ENCODE data around the gene OR2V1. TPM values are rescaled to one million over a fixed set of nuclear protein-coding genes. Genes with fewer than 3 reads are reported as not detected.

OR2V1 gene
- total and polyA plus RNA-seq, 2 of the 13 experiments (the other 11 are each of a cell fraction or from before 2014, with no cell fraction given) = not detected

DNA sequence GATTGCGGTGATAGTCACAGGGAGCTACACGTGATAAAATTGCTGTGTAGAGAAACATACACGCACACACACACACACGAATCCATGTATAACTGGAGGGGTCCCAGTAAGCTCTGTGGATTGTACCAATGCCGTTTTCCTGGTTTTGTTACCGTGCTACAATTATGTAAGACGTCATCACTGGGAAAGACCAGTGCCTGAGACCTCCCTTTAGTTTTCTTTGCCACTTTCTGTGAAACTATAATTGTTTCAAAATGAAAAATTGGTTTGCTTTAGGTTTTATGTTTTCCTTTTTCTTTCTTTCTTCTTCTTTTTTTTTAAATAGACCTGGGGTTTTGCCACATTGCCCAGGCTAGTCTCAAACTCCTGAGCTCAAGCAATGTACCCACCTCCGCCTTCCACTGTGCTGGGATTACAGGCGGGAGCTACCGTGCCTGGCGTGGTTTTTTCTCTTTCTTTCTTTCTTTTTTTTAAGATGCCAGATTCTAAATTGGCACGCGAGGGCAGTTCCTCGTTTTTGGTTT lies 37.7 kb upstream of the OR2V1 start:
- Histone ChIP-seq H3K27me3 (ENCODE audit: control insufficient read depth in 1 of 2, insufficient read depth in 2 of 2, low read length in 2 of 2) (peaks cover 0 to 12% of the 10 kb centered on the region in 2 experiments; a peak in 1 of 5 replicates), H3K4me2 (ENCODE audit: low read depth, low read length) (peak overlapping the region; percentile 96), H3K27ac (ENCODE audit: extremely low read length, insufficient read depth, low read length) (no peak overlapping the region), H3K9ac (ENCODE audit: insufficient read depth, low read depth, low read length) (no peak overlapping the region), H3K4me3 (replicated peaks in 1 of 3; ENCODE audit: insufficient read depth in 1 of 3, low read depth in 2 of 3, low read length in 3 of 3) (peak overlapping the region; percentile 30 to 50 (median 38); a peak in 3 of 6 replicates), H2AFZ (ENCODE audit: low read length) (no peak overlapping the region), H3K4me1 (ENCODE audit: insufficient read depth, low read length) (peaks cover 51% of the 10 kb centered on the region), H3K79me2 (ENCODE audit: insufficient read depth, low read length) (no peaks in the 10 kb centered on the region), H4K20me1 (ENCODE audit: insufficient read depth, low read length) (no peaks in the 10 kb centered on the region), H3K9me3 (ENCODE audit: low read length) (no peaks in the 10 kb centered on the region), H3K36me3 (replicated peaks in 1 of 2; ENCODE audit: control insufficient read depth in 1 of 2, insufficient read depth in 2 of 2, low read length in 2 of 2) (no peaks in the 10 kb centered on the region)
- ChIA-PET CTCF (ENCODE audit: low intra/inter-chr PET ratio, low total read pairs) (no interaction called here), POLR2A (no interaction called here)
- ATAC-seq (no peak), FAIRE-seq (no peak), DNase-seq (ENCODE audit: low spot score) (no peak)
- BruUV-seq (replicated peaks) = no TSS peak
- intact Hi-C loops (cut with micrococcal nuclease; ENCODE audit: unreplicated experiment) (no loop called here), in situ Hi-C loops (cut with HindIII; ENCODE audit: extremely low pct_ligation_motif_present, low pct_unique_long_range_greater_than_20kb) (no loop called here)
- WGBS (ENCODE audit: low lambda C conversion rate) = 45% methylated on average over 10 of the region's 14 CpGs
- TF ChIP-seq SMAD9 (CRISPR knock-in tag; IDR thresholded peaks at IDR 0.05) = no peak
- TF ChIP-seq CEBPB (IDR thresholded peaks at IDR 0.05; ENCODE audit: borderline replicate concordance, low read depth, low read length) = no peak
- TF ChIP-seq, protein P1, sequence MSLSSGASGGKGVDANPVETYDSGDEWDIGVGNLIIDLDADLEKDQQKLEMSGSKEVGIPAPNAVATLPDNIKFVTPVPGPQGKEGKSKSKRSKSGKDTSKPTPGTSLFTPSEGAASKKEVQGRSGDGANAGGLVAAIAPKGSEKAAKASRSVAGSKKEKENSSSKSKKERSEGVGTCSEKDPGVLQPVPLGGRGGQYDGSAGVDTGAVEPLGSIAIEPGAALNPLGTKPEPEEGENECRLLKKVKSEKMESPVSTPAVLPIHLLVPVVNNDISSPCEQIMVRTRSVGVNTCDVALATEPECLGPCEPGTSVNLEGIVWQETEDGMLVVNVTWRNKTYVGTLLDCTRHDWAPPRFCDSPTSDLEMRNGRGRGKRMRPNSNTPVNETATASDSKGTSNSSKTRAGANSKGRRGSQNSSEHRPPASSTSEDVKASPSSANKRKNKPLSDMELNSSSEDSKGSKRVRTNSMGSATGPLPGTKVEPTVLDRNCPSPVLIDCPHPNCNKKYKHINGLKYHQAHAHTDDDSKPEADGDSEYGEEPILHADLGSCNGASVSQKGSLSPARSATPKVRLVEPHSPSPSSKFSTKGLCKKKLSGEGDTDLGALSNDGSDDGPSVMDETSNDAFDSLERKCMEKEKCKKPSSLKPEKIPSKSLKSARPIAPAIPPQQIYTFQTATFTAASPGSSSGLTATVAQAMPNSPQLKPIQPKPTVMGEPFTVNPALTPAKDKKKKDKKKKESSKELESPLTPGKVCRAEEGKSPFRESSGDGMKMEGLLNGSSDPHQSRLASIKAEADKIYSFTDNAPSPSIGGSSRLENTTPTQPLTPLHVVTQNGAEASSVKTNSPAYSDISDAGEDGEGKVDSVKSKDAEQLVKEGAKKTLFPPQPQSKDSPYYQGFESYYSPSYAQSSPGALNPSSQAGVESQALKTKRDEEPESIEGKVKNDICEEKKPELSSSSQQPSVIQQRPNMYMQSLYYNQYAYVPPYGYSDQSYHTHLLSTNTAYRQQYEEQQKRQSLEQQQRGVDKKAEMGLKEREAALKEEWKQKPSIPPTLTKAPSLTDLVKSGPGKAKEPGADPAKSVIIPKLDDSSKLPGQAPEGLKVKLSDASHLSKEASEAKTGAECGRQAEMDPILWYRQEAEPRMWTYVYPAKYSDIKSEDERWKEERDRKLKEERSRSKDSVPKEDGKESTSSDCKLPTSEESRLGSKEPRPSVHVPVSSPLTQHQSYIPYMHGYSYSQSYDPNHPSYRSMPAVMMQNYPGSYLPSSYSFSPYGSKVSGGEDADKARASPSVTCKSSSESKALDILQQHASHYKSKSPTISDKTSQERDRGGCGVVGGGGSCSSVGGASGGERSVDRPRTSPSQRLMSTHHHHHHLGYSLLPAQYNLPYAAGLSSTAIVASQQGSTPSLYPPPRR (CRISPR knock-in tag; IDR thresholded peaks at IDR 0.05; ENCODE audit: borderline replicate concordance) = no peak
- TF ChIP-seq POLR2AphosphoS2 (IDR thresholded peaks at IDR 0.05; ENCODE audit: low read depth, low read length) = no peak
- TF ChIP-seq PHB2 (IDR thresholded peaks at IDR 0.05; ENCODE audit: partially characterized antibody) = no peak
- TF ChIP-seq ZFX (CRISPR knock-in tag; IDR thresholded peaks at IDR 0.05; ENCODE audit: low read depth) = no peak
- TF ChIP-seq FOXK2 (IDR thresholded peaks at IDR 0.05) = no peak
- TF ChIP-seq ZNF230 (CRISPR knock-in tag; IDR thresholded peaks at IDR 0.05) = no peak
- no peak for TF ChIP-seq ZFP90 (CRISPR knock-in tag; IDR thresholded peaks at IDR 0.05; ENCODE audit: borderline replicate concordance)
- no peak for TF ChIP-seq ZNF292 (CRISPR knock-in tag; IDR thresholded peaks at IDR 0.05; ENCODE audit: borderline replicate concordance, low read depth)
- no peak for TF ChIP-seq NR1H2 (CRISPR knock-in tag; IDR thresholded peaks at IDR 0.05; ENCODE audit: borderline replicate concordance, low read depth)
